ENCODE measurements around the gene ENDOG. TPM values are rescaled to one million over a fixed set of nuclear protein-coding genes. Genes with fewer than 3 reads are reported as not detected.

The ENDOG gene
- total and polyA plus RNA-seq, 2 experiments from 2014 or later, result 15.1 to 23.5 TPM

DNA sequence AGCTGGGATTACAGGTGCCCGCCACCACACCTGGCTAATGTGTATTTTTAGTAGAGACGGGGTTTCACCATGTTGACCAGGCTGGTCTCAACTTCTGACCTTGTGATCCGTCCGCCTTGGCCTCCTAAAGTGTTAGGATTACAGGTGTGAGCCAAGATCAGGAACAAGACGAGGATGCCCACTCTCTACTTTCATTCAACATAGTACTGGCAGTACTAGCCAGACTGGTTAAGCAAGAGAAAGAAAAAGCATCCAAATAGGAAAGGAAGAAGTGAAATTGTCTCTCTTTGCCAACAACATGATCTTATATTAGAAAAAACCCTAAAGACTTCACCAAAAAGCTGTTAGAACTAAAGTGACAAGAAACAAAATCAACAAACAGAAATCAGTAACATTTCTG is 7.4 kb upstream of the ENDOG start (continued):
- no peak for TF ChIP-seq ZNF331 (CRISPR knock-in tag; IDR thresholded peaks at IDR 0.05; ENCODE audit: low read depth)
- TF ChIP-seq POLR2AphosphoS5 (IDR thresholded peaks at IDR 0.05; ENCODE audit: low read depth), result no peak
- no peak for TF ChIP-seq ZNF114 (CRISPR knock-in tag; IDR thresholded peaks at IDR 0.05)

DNA sequence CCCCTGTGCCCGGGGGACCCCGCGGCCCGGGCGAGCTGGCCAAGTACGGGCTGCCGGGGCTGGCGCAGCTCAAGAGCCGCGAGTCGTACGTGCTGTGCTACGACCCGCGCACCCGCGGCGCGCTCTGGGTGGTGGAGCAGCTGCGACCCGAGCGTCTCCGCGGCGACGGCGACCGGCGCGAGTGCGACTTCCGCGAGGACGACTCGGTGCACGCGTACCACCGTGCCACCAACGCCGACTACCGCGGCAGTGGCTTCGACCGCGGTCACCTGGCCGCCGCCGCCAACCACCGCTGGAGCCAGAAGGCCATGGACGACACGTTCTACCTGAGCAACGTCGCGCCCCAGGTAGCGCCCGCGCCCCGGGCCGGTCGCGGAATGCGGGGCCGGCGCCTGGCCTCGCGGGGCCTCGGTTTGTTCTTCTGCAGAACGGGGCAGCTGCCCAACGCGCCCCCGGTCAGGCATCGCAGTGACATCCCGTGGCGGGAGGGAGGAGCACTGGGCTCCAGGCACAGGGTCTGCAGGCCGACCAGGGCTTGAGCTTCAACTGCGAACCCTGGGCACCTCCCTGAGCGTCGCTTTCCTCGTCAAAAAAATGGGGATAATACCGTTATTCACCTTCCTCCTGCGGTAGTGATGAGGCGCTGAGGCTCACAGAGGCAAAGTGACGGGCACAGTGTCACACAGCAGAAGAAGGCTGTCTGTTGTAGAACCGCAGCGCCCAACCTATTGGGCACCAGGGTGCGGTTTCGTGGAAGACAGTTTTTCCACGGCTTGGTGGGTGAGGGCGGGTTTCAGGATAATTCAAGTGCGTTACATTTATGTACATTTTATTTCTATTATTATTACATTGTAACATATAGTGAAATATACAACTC is 777 bp downstream of the ENDOG start:
- Histone ChIP-seq H3K36me3 (ENCODE audit: insufficient read depth) (no peaks in the 10 kb centered on the region), H2AFZ (no peak overlapping the region), H3K27me3 (ENCODE audit: insufficient read depth) (no peaks in the 10 kb centered on the region; the same call in 1 of the 2 replicates), H3K9me2 (ENCODE audit: insufficient read depth) (no peaks in the 10 kb centered on the region), H3K79me2 (replicated peaks; ENCODE audit: insufficient read depth) (no peaks in the 10 kb centered on the region), H3K27ac (ENCODE audit: low read depth) (no peak overlapping the region), H3K4me3 (peak overlapping the region; percentile 68), H3K4me1 (ENCODE audit: insufficient read depth) (no peaks in the 10 kb centered on the region; the same call in 1 of the 2 replicates), H4K20me1 (replicated peaks; ENCODE audit: insufficient read depth) (peaks cover 15% of the 10 kb centered on the region), H3F3A (replicated peaks; ENCODE audit: low read depth) (peaks cover 4% of the 10 kb centered on the region), H3K4me2 (peak overlapping the region; percentile 88)
- DNase-seq (ENCODE audit: low spot score), result peak; percentile 53
- Mint-ChIP-seq H3K27ac (no peak overlapping the region), H3K27me3 (ENCODE audit: insufficient read depth, low read depth, poor library complexity) (peaks cover 35% of the 10 kb centered on the region), H3K9me3 (no peaks in the 10 kb centered on the region), H3K4me3 (peak overlapping the region; percentile 78), H3K4me1 (peaks cover 12% of the 10 kb centered on the region; the same call in 2 of the 3 replicates), H3K36me3 (ENCODE audit: low read depth) (peaks cover 21% of the 10 kb centered on the region)
- TF ChIP-seq EZH2phosphoT487 (IDR thresholded peaks at IDR 0.05; ENCODE audit: unreplicated experiment) (no peak), ZNF331 (CRISPR knock-in tag; IDR thresholded peaks at IDR 0.05; ENCODE audit: low read depth) (no peak), CREB1 (CRISPR knock-in tag; IDR thresholded peaks at IDR 0.05; ENCODE audit: low read depth) (no peak), STAT1 (IDR thresholded peaks at IDR 0.05; ENCODE audit: unreplicated experiment) (no peak), POLR2AphosphoS5 (IDR thresholded peaks at IDR 0.05; ENCODE audit: low read depth) (peak; percentile 46)
- TF ChIP-seq, protein P1, sequence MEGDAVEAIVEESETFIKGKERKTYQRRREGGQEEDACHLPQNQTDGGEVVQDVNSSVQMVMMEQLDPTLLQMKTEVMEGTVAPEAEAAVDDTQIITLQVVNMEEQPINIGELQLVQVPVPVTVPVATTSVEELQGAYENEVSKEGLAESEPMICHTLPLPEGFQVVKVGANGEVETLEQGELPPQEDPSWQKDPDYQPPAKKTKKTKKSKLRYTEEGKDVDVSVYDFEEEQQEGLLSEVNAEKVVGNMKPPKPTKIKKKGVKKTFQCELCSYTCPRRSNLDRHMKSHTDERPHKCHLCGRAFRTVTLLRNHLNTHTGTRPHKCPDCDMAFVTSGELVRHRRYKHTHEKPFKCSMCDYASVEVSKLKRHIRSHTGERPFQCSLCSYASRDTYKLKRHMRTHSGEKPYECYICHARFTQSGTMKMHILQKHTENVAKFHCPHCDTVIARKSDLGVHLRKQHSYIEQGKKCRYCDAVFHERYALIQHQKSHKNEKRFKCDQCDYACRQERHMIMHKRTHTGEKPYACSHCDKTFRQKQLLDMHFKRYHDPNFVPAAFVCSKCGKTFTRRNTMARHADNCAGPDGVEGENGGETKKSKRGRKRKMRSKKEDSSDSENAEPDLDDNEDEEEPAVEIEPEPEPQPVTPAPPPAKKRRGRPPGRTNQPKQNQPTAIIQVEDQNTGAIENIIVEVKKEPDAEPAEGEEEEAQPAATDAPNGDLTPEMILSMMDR (conservative IDR thresholded peaks at IDR 0.05; ENCODE audit: low read depth in 2 of 2), result peak in 1 of 2 experiments; percentile 31; a peak in 2 of 4 replicates
- peak; percentile 34 for ATAC-seq

DNA sequence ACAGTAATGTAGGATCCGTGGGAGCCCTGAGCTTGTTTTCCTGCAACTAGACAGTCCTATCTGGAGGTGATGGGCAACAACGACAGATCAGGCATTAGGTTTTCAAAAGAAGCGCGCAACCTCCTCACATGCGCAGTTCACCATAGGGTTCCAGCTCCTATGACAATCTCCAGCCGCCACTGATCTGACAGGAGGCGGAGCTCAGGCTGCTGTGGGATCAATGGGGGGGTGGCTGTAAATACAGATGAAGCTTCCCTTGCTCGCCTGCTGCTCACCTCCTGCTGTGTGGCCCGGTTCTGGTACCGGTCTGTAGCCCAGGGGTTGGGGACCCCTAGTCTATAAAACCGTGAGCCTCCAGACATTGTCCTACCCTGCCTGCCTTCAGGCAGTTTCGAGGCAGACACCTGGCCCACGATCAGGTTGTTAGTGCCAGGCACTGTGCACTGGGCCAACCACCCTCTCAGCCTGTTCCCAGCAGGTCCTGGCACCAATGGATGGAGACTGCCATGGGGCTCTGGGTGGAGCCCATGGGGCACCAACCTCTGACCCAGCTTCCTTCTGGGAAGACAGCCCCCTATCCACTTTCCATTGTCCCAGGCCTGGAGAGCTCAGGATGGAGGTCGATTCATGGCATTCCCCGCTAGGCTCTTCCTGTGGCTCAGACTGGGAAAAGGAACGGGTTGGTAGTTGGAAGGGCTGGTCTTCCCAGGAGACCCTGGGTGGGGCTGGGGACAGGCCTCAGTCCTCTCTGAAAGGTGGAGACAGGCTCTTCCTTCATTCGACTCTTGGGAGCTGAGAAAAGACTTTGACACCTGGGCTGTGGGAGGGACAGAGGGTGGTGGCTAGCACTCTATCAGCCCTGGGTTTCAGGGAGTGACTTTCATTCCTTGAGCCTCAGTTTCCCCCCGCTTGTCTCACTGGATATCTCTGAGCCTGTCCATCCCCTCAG is 1.7 kb downstream of the ENDOG start:
- no peak overlapping the region for H3K27ac ChIP-seq (ENCODE audit: low read depth)
- peaks cover 6% of the 10 kb centered on the region for H3F3A ChIP-seq (replicated peaks; ENCODE audit: low read depth)
- ATAC-seq, result no peak
- no peaks in the 10 kb centered on the region; the same call in 1 of the 2 replicates for H3K4me1 ChIP-seq (ENCODE audit: insufficient read depth)
- H3K27me3 Mint-ChIP-seq (ENCODE audit: insufficient read depth, low read depth, poor library complexity), result peaks cover 35% of the 10 kb centered on the region
- H3K27me3 ChIP-seq (ENCODE audit: insufficient read depth), result no peaks in the 10 kb centered on the region; the same call in 1 of the 2 replicates
- H3K9me2 ChIP-seq (ENCODE audit: insufficient read depth), result no peaks in the 10 kb centered on the region
- H3K4me3 Mint-ChIP-seq, result peak overlapping the region; percentile 78
- H3K36me3 Mint-ChIP-seq (ENCODE audit: low read depth), result peaks cover 30% of the 10 kb centered on the region
- peaks cover 12% of the 10 kb centered on the region; the same call in 2 of the 3 replicates for H3K4me1 Mint-ChIP-seq
- no peak overlapping the region for H3K27ac Mint-ChIP-seq
- peaks cover 15% of the 10 kb centered on the region for H4K20me1 ChIP-seq (replicated peaks; ENCODE audit: insufficient read depth)
- H3K4me3 ChIP-seq, result peak overlapping the region; percentile 68
- H3K79me2 ChIP-seq (replicated peaks; ENCODE audit: insufficient read depth), result no peaks in the 10 kb centered on the region
- no peaks in the 10 kb centered on the region for H3K9me3 Mint-ChIP-seq
- H3K4me2 ChIP-seq, result peak overlapping the region; percentile 88
- no peak for DNase-seq (ENCODE audit: low spot score)
- peaks cover 4% of the 10 kb centered on the region; the same call in 1 of the 2 replicates for H3K36me3 ChIP-seq (ENCODE audit: insufficient read depth)
- no peak overlapping the region for H2AFZ ChIP-seq
- no peak for TF ChIP-seq ZNF114 (CRISPR knock-in tag; IDR thresholded peaks at IDR 0.05)
- TF ChIP-seq, protein P2, sequence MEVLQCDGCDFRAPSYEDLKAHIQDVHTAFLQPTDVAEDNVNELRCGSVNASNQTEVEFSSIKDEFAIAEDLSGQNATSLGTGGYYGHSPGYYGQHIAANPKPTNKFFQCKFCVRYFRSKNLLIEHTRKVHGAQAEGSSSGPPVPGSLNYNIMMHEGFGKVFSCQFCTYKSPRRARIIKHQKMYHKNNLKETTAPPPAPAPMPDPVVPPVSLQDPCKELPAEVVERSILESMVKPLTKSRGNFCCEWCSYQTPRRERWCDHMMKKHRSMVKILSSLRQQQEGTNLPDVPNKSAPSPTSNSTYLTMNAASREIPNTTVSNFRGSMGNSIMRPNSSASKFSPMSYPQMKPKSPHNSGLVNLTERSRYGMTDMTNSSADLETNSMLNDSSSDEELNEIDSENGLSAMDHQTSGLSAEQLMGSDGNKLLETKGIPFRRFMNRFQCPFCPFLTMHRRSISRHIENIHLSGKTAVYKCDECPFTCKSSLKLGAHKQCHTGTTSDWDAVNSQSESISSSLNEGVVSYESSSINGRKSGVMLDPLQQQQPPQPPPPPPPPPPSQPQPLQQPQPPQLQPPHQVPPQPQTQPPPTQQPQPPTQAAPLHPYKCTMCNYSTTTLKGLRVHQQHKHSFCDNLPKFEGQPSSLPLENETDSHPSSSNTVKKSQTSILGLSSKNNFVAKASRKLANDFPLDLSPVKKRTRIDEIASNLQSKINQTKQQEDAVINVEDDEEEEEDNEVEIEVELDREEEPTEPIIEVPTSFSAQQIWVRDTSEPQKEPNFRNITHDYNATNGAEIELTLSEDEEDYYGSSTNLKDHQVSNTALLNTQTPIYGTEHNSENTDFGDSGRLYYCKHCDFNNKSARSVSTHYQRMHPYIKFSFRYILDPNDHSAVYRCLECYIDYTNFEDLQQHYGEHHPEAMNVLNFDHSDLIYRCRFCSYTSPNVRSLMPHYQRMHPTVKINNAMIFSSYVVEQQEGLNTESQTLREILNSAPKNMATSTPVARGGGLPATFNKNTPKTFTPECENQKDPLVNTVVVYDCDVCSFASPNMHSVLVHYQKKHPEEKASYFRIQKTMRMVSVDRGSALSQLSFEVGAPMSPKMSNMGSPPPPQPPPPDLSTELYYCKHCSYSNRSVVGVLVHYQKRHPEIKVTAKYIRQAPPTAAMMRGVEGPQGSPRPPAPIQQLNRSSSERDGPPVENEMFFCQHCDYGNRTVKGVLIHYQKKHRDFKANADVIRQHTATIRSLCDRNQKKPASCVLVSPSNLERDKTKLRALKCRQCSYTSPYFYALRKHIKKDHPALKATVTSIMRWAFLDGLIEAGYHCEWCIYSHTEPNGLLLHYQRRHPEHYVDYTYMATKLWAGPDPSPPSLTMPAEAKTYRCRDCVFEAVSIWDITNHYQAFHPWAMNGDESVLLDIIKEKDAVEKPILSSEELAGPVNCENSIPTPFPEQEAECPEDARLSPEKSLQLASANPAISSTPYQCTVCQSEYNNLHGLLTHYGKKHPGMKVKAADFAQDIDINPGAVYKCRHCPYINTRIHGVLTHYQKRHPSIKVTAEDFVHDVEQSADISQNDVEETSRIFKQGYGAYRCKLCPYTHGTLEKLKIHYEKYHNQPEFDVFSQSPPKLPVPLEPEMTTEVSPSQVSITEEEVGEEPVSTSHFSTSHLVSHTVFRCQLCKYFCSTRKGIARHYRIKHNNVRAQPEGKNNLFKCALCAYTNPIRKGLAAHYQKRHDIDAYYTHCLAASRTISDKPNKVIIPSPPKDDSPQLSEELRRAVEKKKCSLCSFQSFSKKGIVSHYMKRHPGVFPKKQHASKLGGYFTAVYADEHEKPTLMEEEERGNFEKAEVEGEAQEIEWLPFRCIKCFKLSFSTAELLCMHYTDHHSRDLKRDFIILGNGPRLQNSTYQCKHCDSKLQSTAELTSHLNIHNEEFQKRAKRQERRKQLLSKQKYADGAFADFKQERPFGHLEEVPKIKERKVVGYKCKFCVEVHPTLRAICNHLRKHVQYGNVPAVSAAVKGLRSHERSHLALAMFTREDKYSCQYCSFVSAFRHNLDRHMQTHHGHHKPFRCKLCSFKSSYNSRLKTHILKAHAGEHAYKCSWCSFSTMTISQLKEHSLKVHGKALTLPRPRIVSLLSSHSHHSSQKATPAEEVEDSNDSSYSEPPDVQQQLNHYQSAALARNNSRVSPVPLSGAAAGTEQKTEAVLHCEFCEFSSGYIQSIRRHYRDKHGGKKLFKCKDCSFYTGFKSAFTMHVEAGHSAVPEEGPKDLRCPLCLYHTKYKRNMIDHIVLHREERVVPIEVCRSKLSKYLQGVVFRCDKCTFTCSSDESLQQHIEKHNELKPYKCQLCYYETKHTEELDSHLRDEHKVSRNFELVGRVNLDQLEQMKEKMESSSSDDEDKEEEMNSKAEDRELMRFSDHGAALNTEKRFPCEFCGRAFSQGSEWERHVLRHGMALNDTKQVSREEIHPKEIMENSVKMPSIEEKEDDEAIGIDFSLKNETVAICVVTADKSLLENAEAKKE (CRISPR knock-in tag; IDR thresholded peaks at IDR 0.05), result no peak

Data from GM23338 (cell line).